Keratinocyte (primary cell): ENCODE results near the gene TAF1D.

ENCODE experiments used
- CTCF ChIP-seq, 3 experiments: IDR thresholded peaks in 1 of 3; conservative IDR thresholded peaks in 1 of 3; optimal IDR thresholded peaks in 1 of 3; 2 replicates in 2 of 3; 3 replicates in 1 of 3; pipeline versions ENCODE3 to v1.5.1; 2011; ENCODE audit warnings: low read length in 3 of 3, mild to moderate bottlenecking in 3 of 3, moderate library complexity in 2 of 3, control low read depth in 1 of 3, inconsistent platforms in 1 of 3; ENCODE audit not compliant: insufficient read depth in 2 of 3; ENCODE audit errors: extremely low read depth in 1 of 3
- EZH2 ChIP-seq: IDR thresholded peaks from one replicate; pipeline ENCODE4 v1.6.1; 2012; ENCODE audit warnings: inconsistent platforms, mild to moderate bottlenecking, low read length, moderate library complexity

GRCh38 chr11:93773045-93773477 is 31.8 kb upstream of the TAF1D start:
- no peak for TF ChIP-seq CTCF (optimal IDR thresholded peaks at IDR 0.05 in 1 of 3, IDR thresholded peaks at IDR 0.05 in 1 of 3, conservative IDR thresholded peaks at IDR 0.05 in 1 of 3; ENCODE audit: extremely low read depth in 1 of 3, insufficient read depth in 2 of 3, low read length in 3 of 3)
- no peak for TF ChIP-seq EZH2
